SU-DHL-6 (cell line): Measurements from ENCODE around the gene UBXN10.

Source experiments
- H2AFZ ChIP-seq: fragments of 200-600 bp; sonication (generic); 2 replicates; pipeline ENCODE4 v1.6.1; 2014; ENCODE audit warnings: low read depth, mild to moderate bottlenecking, moderate library complexity, mixed read lengths, antibody characterized with exemption, low read length; ENCODE audit not compliant: severe bottlenecking
- H3F3A ChIP-seq: fragments of 200-600 bp; shearing (Covaris generic); 2 replicates; pipeline ENCODE4 v1.6.0; 2016; ENCODE audit warnings: antibody characterized with exemption, mild to moderate bottlenecking; ENCODE audit not compliant: insufficient read depth
- H3K27ac ChIP-seq: fragments of 200-600 bp; sonication (generic); 2 replicates; pipeline ENCODE4 v1.5.1; 2016; ENCODE audit warnings: low read depth, mild to moderate bottlenecking, low read length, moderate library complexity, mixed read lengths
- H3K27me3 ChIP-seq: fragments of 200-600 bp; sonication (generic), shearing (Covaris generic); 2 replicates; pipeline ENCODE4 v1.6.0; 2014; ENCODE audit warnings: mild to moderate bottlenecking, low read length
- H3K36me3 ChIP-seq: fragments of 200-600 bp; sonication (generic); 2 replicates; pipeline ENCODE4 v1.6.1; 2014; ENCODE audit warnings: mild to moderate bottlenecking, low read length, mixed read lengths
- H3K4me2 ChIP-seq: fragments of 300-600, 200-600 bp; shearing (Covaris generic), sonication (generic); 2 replicates; pipeline ENCODE4 v1.6.0; 2014; ENCODE audit warnings: low read length, low read depth, mild to moderate bottlenecking; ENCODE audit not compliant: poor library complexity, severe bottlenecking
- H3K4me3 ChIP-seq: fragments of 200-600 bp; sonication (generic); 2 replicates; pipeline ENCODE4 v1.5.1; 2014; ENCODE audit warnings: antibody characterized with exemption, low read length, mild to moderate bottlenecking, mixed read lengths; ENCODE audit not compliant: insufficient read depth, poor library complexity, severe bottlenecking
- H3K79me2 ChIP-seq: fragments of 200-600 bp; sonication (generic); 2 replicates; pipeline ENCODE4 v1.6.1; 2014; ENCODE audit warnings: mild to moderate bottlenecking, low read length, moderate library complexity; ENCODE audit not compliant: insufficient read depth
- H3K9ac ChIP-seq: fragments of 200-600 bp; sonication (generic); 2 replicates; pipeline ENCODE4 v1.7.0; 2014; ENCODE audit warnings: mild to moderate bottlenecking, low read length
- H3K9me2 ChIP-seq: fragments of 200-600 bp; sonication (generic); replicated peaks from 2 replicates; pipeline ENCODE4 v1.6.1; 2014; ENCODE audit warnings: low read length; ENCODE audit not compliant: insufficient read depth
- H3K9me3 ChIP-seq: fragments of 200-600 bp; sonication (generic); 2 replicates; pipeline ENCODE4 v1.6.1; 2014; ENCODE audit warnings: low read length, mixed read lengths; ENCODE audit not compliant: insufficient read depth
- H4K20me1 ChIP-seq: fragments of 200-600 bp; sonication (generic); 2 replicates; pipeline ENCODE4 v1.6.1; 2014; ENCODE audit warnings: low read depth, mild to moderate bottlenecking, antibody characterized with exemption, low read length, moderate library complexity, mixed read lengths
- CTCF ChIP-seq: fragments of 200-600 bp; sonication (generic); IDR thresholded peaks from one replicate; pipeline ENCODE4 v1.5.1; 2017; ENCODE audit warnings: antibody characterized with exemption, mild to moderate bottlenecking, low read length, moderate library complexity; ENCODE audit not compliant: insufficient read depth, poor library complexity, severe bottlenecking
- EZH2phosphoT487 ChIP-seq: fragments of 200-600 bp; sonication (generic), shearing (Covaris generic); conservative IDR thresholded peaks from 2 replicates; pipeline ENCODE4 v1.6.1; 2018; ENCODE audit warnings: mild to moderate bottlenecking, antibody characterized with exemption, low read length, moderate library complexity, mixed read lengths

The UBXN10 gene

GRCh38 chr1:20139776-20140612 lies 45.9 kb upstream of the UBXN10 start:
- Histone ChIP-seq H3K4me2 (no peak overlapping the region), H3K9ac (no peak overlapping the region), H3K9me3 (no peaks in the 10 kb centered on the region), H3K79me2 (no peaks in the 10 kb centered on the region), H3K4me3 (no peak overlapping the region), H4K20me1 (no peaks in the 10 kb centered on the region), H2AFZ (no peak overlapping the region), H3K27me3 (no peaks in the 10 kb centered on the region), H3K9me2 (no peaks in the 10 kb centered on the region), H3F3A (no peaks in the 10 kb centered on the region), H3K27ac (no peak overlapping the region), H3K36me3 (no peaks in the 10 kb centered on the region)
- TF ChIP-seq CTCF (no peak), EZH2phosphoT487 (no peak)

DNA sequence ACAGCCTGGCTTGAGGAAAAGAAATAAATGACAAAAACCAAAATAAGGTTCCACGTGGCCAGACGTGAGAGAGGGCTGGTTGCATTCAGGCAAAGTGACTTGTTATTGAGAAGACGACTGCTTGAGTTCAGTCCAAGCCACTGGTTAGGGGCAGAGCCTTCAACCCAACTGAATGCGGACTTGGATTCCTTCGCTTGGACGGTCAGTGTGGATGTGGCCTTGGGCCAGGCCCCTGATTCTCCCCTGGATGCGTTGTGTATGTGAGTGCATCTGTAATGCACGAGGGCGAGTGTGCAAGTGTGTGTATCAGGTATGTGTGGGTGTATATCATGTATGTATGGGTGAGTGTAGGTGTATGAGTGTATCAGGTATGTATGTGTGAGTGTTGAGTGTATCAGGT lies 44.9 kb upstream of the UBXN10 start:
- no peaks in the 10 kb centered on the region for H3F3A ChIP-seq
- TF ChIP-seq CTCF (no peak), EZH2phosphoT487 (no peak)
- H3K9me2 ChIP-seq = no peaks in the 10 kb centered on the region
- no peaks in the 10 kb centered on the region for H3K27me3 ChIP-seq
- H3K36me3 ChIP-seq = no peaks in the 10 kb centered on the region
- H3K79me2 ChIP-seq = no peaks in the 10 kb centered on the region
- H2AFZ ChIP-seq = no peak overlapping the region
- no peak overlapping the region for H3K27ac ChIP-seq
- no peaks in the 10 kb centered on the region for H4K20me1 ChIP-seq
- no peak overlapping the region for H3K4me3 ChIP-seq
- H3K4me2 ChIP-seq = no peak overlapping the region
- no peak overlapping the region for H3K9ac ChIP-seq
- no peaks in the 10 kb centered on the region for H3K9me3 ChIP-seq

DNA sequence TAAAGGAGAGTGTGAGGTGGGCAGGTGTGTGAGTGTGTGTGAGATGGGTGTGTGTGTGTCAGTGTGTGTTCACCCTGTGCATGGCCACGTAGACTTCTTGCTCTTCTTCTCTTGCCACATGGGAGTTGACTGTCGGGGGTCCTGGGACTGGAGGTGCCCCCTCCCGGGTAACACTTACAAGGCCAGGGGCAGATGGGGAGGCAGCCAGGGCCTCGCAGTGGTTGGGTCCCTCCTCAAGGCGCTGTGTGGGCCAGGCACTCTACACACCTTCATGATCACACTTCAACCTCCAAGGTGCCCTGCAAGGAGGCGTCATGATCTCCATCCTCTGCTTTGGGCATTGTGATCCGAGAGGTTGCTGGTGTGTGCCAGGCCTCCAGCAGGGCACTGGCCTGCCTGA lies 44.4 kb upstream of the UBXN10 start:
- Histone ChIP-seq H3K4me2 (no peak overlapping the region), H3K9me3 (no peaks in the 10 kb centered on the region), H3K27ac (no peak overlapping the region), H3K9me2 (no peaks in the 10 kb centered on the region), H3K4me3 (no peak overlapping the region), H3K9ac (no peak overlapping the region), H3K36me3 (no peaks in the 10 kb centered on the region), H3F3A (no peaks in the 10 kb centered on the region), H2AFZ (no peak overlapping the region), H3K27me3 (no peaks in the 10 kb centered on the region), H4K20me1 (no peaks in the 10 kb centered on the region), H3K79me2 (no peaks in the 10 kb centered on the region)
- TF ChIP-seq CTCF (no peak), EZH2phosphoT487 (no peak)
